HEK293 (cell line): ENCODE results near the gene CDCP1.

Experiments
- CTCF ChIA-PET: fragments of 350-600 bp; formaldehyde crosslinking; extraction: SDS; loops from one replicate; lab custom pipeline; 2021; ENCODE audit warnings: antibody characterized with exemption; lab: Yijun Ruan, JAX
- POLR2A ChIA-PET: fragments of 300-600 bp; formaldehyde crosslinking; extraction: SDS; loops from one replicate; lab custom pipeline; 2020; ENCODE audit warnings: antibody characterized with exemption, inconsistent platforms; lab: Yijun Ruan, JAX
- H3K27ac ChIP-seq: fragments of 200-500 bp; sonication (Bioruptor generic); 2 replicates; pipeline ENCODE4 v1.5.1; 2014; ENCODE audit warnings: low read depth, low read length, control low read depth, inconsistent platforms; ENCODE audit errors: extremely low read depth
- H3K36me3 ChIP-seq, 2 experiments: fragments of 200-500 bp in 1 of 2; sonication (Bioruptor generic) in 1 of 2; 1 replicate in 1 of 2; 2 replicates in 1 of 2; pipeline ENCODE4 v1.5.1; 2014 to 2017; ENCODE audit warnings: inconsistent platforms in 2 of 2, low read length in 2 of 2; ENCODE audit not compliant: control insufficient read depth in 2 of 2, insufficient read depth in 1 of 2
- H3K4me1 ChIP-seq: fragments of 200-500 bp; sonication (Bioruptor generic); 2 replicates; pipeline ENCODE4 v1.5.1; 2014; ENCODE audit warnings: mild to moderate bottlenecking, low read length, inconsistent platforms; ENCODE audit not compliant: control insufficient read depth, insufficient read depth
- H3K4me3 ChIP-seq: 2 replicates; pipeline ENCODE4 v1.5.1; 2011; ENCODE audit warnings: low read depth, mild to moderate bottlenecking, control low read depth, low read length, moderate library complexity
- H3K9me3 ChIP-seq: fragments of 200-500 bp; sonication (Bioruptor generic); 2 replicates; pipeline ENCODE4 v1.5.1; 2014; ENCODE audit warnings: low read depth, low read length, inconsistent platforms; ENCODE audit not compliant: control insufficient read depth, insufficient read depth
- KLF1 ChIP-seq: fragments of 450-650 bp; formaldehyde crosslinking; IDR thresholded peaks from 2 replicates; pipeline ENCODE4 v1.5.1; 2016; ENCODE audit warnings: missing biosample characterization, missing genetic modification characterization
- KLF7 ChIP-seq: fragments of 450-650 bp; formaldehyde crosslinking; IDR thresholded peaks from 2 replicates; pipeline ENCODE4 v1.5.1; 2016; ENCODE audit warnings: missing biosample characterization, missing genetic modification characterization, borderline replicate concordance
- ZBTB48 ChIP-seq: fragments of 450-650 bp; formaldehyde crosslinking; IDR thresholded peaks from 2 replicates; pipeline ENCODE4 v1.5.1; 2016; ENCODE audit warnings: missing biosample characterization, missing genetic modification characterization
- ZEB2 ChIP-seq: fragments of 450-650 bp; formaldehyde crosslinking; IDR thresholded peaks from 2 replicates; pipeline ENCODE4 v1.5.1; 2016; ENCODE audit warnings: missing biosample characterization, missing genetic modification characterization
- ZFP37 ChIP-seq: fragments of 450-650 bp; formaldehyde crosslinking; IDR thresholded peaks from 2 replicates; pipeline ENCODE4 v1.5.1; 2016; ENCODE audit warnings: missing biosample characterization, missing genetic modification characterization
- ZFP69B ChIP-seq: fragments of 450-650 bp; formaldehyde crosslinking; IDR thresholded peaks from 2 replicates; pipeline ENCODE4 v1.5.1; 2016; ENCODE audit warnings: missing biosample characterization, missing genetic modification characterization
- ZIC2 ChIP-seq: fragments of 450-650 bp; formaldehyde crosslinking; IDR thresholded peaks from 2 replicates; pipeline ENCODE4 v1.5.1; 2016; ENCODE audit warnings: missing biosample characterization, missing genetic modification characterization
- ZNF140 ChIP-seq: fragments of 450-650 bp; formaldehyde crosslinking; IDR thresholded peaks from 2 replicates; pipeline ENCODE4 v1.5.1; 2016; ENCODE audit warnings: missing biosample characterization, missing genetic modification characterization
- ZNF174 ChIP-seq: fragments of 450-650 bp; formaldehyde crosslinking; IDR thresholded peaks from 2 replicates; pipeline ENCODE4 v1.5.0; 2017; ENCODE audit warnings: missing biosample characterization, mild to moderate bottlenecking, missing genetic modification characterization
- ZNF175 ChIP-seq: fragments of 450-650 bp; formaldehyde crosslinking; IDR thresholded peaks from 2 replicates; pipeline ENCODE4 v1.5.1; 2016; ENCODE audit warnings: missing biosample characterization, missing genetic modification characterization
- ZNF221 ChIP-seq: fragments of 450-650 bp; formaldehyde crosslinking; IDR thresholded peaks from 2 replicates; pipeline ENCODE4 v1.5.1; 2017; ENCODE audit warnings: missing biosample characterization, missing genetic modification characterization, borderline replicate concordance
- ZNF394 ChIP-seq: fragments of 450-650 bp; formaldehyde crosslinking; IDR thresholded peaks from 2 replicates; pipeline ENCODE4 v1.5.1; 2016; ENCODE audit warnings: missing biosample characterization, missing genetic modification characterization, mild to moderate bottlenecking, moderate library complexity, borderline replicate concordance
- ZNF529 ChIP-seq: fragments of 450-650 bp; formaldehyde crosslinking; IDR thresholded peaks from 2 replicates; pipeline ENCODE4 v1.5.1; 2017; ENCODE audit warnings: missing genetic modification characterization, missing biosample characterization; ENCODE audit not compliant: insufficient replicate concordance
- ZNF544 ChIP-seq: fragments of 450-650 bp; formaldehyde crosslinking; IDR thresholded peaks from 2 replicates; pipeline ENCODE4 v1.5.0; 2017; ENCODE audit warnings: missing biosample characterization, missing genetic modification characterization
- ZNF621 ChIP-seq: fragments of 450-650 bp; formaldehyde crosslinking; IDR thresholded peaks from 2 replicates; pipeline ENCODE4 v1.5.1; 2017; ENCODE audit warnings: missing biosample characterization, missing genetic modification characterization
- ZNF664 ChIP-seq: fragments of 450-650 bp; formaldehyde crosslinking; IDR thresholded peaks from 2 replicates; pipeline ENCODE4 v1.5.1; 2016; ENCODE audit warnings: missing biosample characterization, missing genetic modification characterization
- ZNF747 ChIP-seq: fragments of 450-650 bp; formaldehyde crosslinking; IDR thresholded peaks from 2 replicates; pipeline ENCODE4 v1.5.1; 2016; ENCODE audit warnings: missing biosample characterization, missing genetic modification characterization
- ZNF76 ChIP-seq: fragments of 450-650 bp; formaldehyde crosslinking; IDR thresholded peaks from 2 replicates; pipeline ENCODE4; 2016; ENCODE audit warnings: low read depth, missing biosample characterization, missing genetic modification characterization, borderline replicate concordance
- ZNF791 ChIP-seq: fragments of 450-650 bp; formaldehyde crosslinking; IDR thresholded peaks from 2 replicates; pipeline ENCODE4 v1.5.1; 2016; ENCODE audit warnings: missing biosample characterization, missing genetic modification characterization
- ZNF830 ChIP-seq: fragments of 450-650 bp; IDR thresholded peaks from 2 replicates; pipeline ENCODE4 v1.5.0; 2018; ENCODE audit warnings: missing biosample characterization, missing genetic modification characterization, low read depth, mild to moderate bottlenecking, moderate library complexity
- ZSCAN30 ChIP-seq: fragments of 450-650 bp; IDR thresholded peaks from 2 replicates; pipeline ENCODE4 v1.5.1; 2018; ENCODE audit warnings: missing biosample characterization, mild to moderate bottlenecking, missing genetic modification characterization, moderate library complexity
- TF ChIP-seq, protein P1 (sequence below): fragments of 450-650 bp; formaldehyde crosslinking; IDR thresholded peaks from 2 replicates; pipeline ENCODE4 v1.5.1; 2016; ENCODE audit warnings: missing biosample characterization, missing genetic modification characterization
- TF ChIP-seq, protein P2 (sequence below): fragments of 450-650 bp; IDR thresholded peaks from 2 replicates; pipeline ENCODE4 v1.5.1; 2018; ENCODE audit warnings: missing biosample characterization, missing genetic modification characterization

Gene CDCP1

DNA sequence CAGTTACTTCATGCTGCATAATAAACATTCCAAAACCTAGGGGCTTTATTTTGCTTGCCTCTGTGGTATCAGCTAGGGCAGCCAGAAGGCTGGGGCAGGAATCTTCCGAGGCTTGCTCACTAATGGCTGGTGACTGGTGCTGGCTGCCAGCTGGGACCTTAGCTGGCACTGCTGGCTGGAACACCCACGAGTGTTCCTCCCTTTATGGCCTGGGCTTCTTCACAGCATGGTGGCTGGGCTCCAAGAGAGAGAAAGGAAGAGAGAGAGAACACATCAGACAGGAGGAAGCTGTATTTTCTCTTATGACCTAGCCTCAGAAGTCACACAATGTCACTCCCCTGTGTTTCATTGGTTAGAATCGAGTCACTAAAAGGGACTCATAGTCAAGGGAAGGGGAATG is 23.9 kb upstream of the CDCP1 start:
- ChIA-PET POLR2A (no interaction called here), CTCF (interaction anchor here (0.7 to 1.3 kb wide), 2 partner anchors 8 to 54 kb away, joined by 3 read pairs; no protein-coding TSS in a partner anchor)
- Histone ChIP-seq H3K4me3 (no peak overlapping the region), H3K36me3 (no peaks in the 10 kb centered on the region), H3K9me3 (no peaks in the 10 kb centered on the region), H3K27ac (no peak overlapping the region), H3K4me1 (no peaks in the 10 kb centered on the region)
- TF ChIP-seq ZNF791 (tag by site-specific recombination), result no peak
- TF ChIP-seq ZNF544 (tag by site-specific recombination), result no peak
- TF ChIP-seq ZBTB48 (tag by site-specific recombination), result no peak
- TF ChIP-seq ZNF394 (tag by site-specific recombination), result no peak
- TF ChIP-seq, protein P1, sequence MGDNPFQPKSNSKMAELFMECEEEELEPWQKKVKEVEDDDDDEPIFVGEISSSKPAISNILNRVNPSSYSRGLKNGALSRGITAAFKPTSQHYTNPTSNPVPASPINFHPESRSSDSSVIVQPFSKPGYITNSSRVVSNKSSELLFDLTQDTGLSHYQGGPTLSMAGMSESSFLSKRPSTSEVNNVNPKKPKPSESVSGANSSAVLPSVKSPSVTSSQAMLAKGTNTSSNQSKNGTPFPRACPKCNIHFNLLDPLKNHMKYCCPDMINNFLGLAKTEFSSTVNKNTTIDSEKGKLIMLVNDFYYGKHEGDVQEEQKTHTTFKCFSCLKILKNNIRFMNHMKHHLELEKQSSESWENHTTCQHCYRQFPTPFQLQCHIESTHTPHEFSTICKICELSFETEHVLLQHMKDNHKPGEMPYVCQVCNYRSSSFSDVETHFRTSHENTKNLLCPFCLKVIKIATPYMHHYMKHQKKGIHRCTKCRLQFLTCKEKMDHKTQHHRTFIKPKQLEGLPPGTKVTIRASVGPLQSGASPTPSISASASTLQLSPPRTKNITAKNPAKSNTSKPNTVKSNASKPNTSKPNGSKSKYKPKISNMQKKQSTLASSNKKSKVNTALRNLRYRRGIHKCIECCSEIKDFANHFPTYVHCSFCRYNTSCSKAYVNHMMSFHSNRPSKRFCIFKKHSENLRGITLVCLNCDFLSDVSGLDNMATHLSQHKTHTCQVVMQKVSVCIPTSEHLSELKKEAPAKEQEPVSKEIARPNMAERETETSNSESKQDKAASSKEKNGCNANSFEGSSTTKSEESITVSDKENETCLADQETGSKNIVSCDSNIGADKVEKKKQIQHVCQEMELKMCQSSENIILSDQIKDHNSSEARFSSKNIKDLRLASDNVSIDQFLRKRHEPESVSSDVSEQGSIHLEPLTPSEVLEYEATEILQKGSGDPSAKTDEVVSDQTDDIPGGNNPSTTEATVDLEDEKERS, result no peak
- TF ChIP-seq ZEB2 (tag by site-specific recombination), result no peak
- TF ChIP-seq ZFP37, result no peak

DNA sequence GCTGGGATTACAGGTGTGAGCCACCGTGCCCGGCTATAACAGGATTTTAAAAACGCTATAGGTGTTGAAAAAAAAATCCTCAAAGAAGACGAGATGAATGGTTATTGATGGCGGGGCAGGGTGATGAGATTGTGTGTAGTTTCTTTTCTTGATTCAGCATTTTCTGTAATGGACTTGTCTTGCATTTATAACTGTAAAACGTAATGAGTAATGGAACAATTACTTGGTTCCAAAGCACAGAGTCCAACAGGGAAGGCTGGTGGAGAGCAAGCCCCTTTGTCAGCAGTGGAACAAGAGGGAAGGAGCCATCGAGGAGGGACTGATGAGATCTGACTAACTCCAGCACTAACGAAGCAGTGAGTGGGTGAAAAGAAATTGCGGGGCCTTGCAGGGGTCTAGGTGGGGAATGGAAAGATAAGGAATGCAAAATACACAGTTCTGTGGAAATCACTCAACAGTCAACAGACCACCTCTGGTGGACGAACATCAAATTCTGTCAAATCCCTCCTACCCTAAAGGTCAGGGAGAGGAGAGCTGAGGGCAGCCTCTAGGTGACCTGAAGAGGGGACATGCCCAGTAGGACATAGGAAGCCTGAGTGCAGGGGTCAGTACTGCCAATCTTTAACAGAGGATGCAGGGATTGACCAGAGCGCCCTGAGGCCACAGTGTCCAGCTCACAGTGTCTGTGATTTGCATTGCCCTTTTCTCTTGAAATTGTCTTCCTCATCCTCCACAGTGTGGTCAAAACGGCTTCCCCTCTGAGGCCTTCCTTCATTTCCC is 23.1 kb upstream of the CDCP1 start:
- ChIA-PET POLR2A (no interaction called here), CTCF (interaction anchor here (0.5 to 1.3 kb wide), 3 partner anchors 9 to 55 kb away, joined by 3 read pairs; no protein-coding TSS in a partner anchor)
- no peaks in the 10 kb centered on the region for H3K36me3 ChIP-seq
- no peaks in the 10 kb centered on the region for H3K4me1 ChIP-seq
- H3K9me3 ChIP-seq, result no peaks in the 10 kb centered on the region
- TF ChIP-seq ZFP69B (tag by site-specific recombination) (no peak), ZNF664 (no peak), ZNF140 (no peak), ZNF221 (no peak), ZNF747 (no peak), ZNF529 (no peak), ZNF174 (no peak), ZSCAN30 (tag by site-specific recombination) (no peak), ZNF621 (tag by site-specific recombination) (no peak), ZNF76 (tag by site-specific recombination) (no peak), KLF1 (no peak), ZNF830 (no peak), ZNF175 (tag by site-specific recombination) (no peak), ZIC2 (tag by site-specific recombination) (no peak), KLF7 (tag by site-specific recombination) (no peak)
- TF ChIP-seq, protein P2, sequence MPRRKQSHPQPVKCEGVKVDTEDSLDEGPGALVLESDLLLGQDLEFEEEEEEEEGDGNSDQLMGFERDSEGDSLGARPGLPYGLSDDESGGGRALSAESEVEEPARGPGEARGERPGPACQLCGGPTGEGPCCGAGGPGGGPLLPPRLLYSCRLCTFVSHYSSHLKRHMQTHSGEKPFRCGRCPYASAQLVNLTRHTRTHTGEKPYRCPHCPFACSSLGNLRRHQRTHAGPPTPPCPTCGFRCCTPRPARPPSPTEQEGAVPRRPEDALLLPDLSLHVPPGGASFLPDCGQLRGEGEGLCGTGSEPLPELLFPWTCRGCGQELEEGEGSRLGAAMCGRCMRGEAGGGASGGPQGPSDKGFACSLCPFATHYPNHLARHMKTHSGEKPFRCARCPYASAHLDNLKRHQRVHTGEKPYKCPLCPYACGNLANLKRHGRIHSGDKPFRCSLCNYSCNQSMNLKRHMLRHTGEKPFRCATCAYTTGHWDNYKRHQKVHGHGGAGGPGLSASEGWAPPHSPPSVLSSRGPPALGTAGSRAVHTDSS (tag by site-specific recombination), result no peak
- H3K27ac ChIP-seq, result no peak overlapping the region
- H3K4me3 ChIP-seq, result no peak overlapping the region
